ENCODE results near the gene TAF1C. TPM values are rescaled to one million over a fixed set of nuclear protein-coding genes. Genes with fewer than 3 reads are reported as not detected.
A peak's percentile ranks its signal among the peaks of the same experiment; 100 is the strongest.

The TAF1C gene
- total RNA-seq, 1 experiment from 2014 or later, result 19.2 TPM

DNA sequence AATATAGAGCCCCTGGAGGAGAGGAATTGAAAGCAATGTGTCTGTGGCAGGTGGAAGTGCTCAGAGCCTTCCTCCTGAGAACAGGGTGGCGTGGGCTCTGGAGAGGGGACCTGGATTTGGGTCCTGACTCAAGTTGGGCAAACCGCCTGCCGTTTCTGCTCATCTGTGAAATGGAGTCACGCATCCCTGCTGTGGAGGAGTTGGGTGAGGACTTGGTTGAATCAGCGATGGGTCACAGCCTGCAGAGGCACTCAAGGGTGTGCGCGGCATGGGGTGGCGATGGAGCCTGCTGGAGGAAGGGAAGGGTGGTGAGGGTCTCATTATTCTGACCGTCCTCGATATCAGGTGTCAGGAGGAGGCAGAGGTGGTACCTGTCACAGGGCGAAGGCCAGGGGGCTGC, 7.2 kb upstream of the TAF1C start:
- DNase-seq (ENCODE audit: low read depth), result no peak
- in situ Hi-C loops (cut with HindIII; ENCODE audit: low pct_unique_long_range_greater_than_20kb, low sequenced_read_pairs), result no loop called here

DNA sequence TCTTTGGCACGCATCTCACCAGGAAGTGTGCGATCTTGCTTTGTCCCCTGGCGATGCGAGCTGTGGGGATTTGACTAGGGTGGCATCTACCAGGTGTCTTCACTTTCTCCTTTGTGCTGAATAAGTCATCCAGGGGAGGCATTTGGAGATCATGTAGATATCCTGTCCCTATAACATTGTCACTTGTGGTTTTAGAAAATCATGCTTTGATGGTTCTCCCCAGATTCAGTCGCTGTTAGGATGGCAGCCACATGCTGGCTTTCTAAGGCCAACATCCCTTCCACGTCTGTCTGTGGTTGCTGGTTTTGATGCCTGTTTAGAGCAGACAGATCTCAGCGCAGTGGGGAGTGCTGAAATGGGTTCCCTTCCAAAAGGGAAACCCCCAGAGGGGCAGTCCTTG, 6.6 kb upstream of the TAF1C start:
- no peak for DNase-seq (ENCODE audit: low read depth)
- in situ Hi-C loops (cut with HindIII; ENCODE audit: low pct_unique_long_range_greater_than_20kb, low sequenced_read_pairs), result no loop called here

DNA sequence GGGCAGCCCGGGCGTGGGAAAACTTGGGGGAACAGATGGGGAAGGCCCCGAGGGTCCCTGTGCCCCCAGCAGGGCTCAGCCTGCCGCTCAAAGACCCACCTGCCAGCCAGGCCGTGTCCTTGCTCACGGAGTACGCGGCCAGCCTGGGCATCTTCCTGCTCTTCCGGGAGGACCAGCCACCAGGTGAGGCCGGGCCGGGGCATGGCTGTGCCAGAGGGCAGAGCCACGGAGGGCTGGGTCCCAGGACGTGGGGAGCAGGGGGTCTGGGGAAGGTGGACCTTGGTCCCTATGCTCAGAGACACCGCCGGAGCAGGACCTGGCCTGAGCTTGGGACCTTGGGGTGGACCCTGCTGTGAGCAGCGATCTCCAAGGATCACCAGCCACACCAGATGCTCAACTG, 4.6 kb upstream of the TAF1C start:
- no peak for DNase-seq (ENCODE audit: low read depth)
- in situ Hi-C loops (cut with HindIII; ENCODE audit: low pct_unique_long_range_greater_than_20kb, low sequenced_read_pairs), result no loop called here

DNA sequence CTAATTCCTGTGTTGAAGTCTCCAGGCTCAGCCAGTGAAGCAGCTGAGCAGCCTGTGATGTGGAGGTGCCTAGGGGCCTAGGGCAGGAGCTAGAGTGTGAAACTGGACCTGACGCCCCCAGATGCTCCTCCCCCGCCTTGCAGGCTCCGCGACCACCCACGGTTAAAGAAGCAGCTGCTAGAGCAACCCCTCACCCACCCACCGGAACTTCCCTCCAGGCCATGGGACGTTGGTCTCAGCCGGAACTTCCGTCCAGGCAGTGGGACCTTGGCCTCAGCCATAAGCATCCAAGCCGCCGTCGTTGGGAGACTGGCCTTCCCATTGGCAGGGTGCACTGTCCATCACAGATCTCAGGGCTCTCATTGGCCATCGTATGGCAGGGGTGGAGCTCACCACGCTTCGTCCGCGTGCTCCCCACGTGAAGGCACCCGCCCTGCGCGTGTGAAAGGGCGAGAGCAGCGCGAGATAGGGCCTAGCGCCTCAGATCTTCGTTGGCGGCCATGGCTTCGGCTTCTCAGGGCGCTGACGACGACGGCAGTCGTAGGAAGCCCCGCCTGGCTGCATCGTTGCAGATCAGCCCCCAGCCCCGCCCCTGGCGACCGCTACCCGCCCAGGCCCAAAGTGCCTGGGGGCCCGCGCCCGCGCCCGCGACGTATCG, 4.0 kb upstream of the TAF1C start, which contains the start of gene ADAD2:
Gene ADAD2, plus strand, starts transcription at position 427 of the 658 bp plus-strand sequence. Its CDS starts 74 bp downstream, at position 501.
- in situ Hi-C loops (cut with HindIII; ENCODE audit: low pct_unique_long_range_greater_than_20kb, low sequenced_read_pairs), result no loop called here
- DNase-seq (ENCODE audit: low read depth), result no peak

DNA sequence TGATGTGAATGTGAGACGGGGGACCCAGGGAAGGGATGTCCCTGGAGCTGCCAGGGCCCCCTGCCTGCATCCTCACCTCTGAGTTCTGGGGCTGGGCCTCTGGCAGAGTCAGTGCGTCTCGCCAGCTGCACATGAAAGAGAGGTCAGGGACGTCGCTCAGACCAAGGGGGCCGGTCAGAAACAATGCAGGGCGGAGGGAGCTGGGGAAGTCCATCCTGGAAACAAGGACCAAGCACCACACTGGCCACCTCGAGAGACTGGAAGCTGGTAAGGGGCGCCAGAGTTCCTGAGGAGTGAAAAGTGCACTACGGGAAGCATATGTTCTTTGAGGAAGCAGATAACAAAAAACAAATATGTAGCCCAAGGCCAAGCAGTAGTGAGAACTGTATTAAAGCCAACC, 2.1 kb downstream of the TAF1C start:
- no peak for DNase-seq (ENCODE audit: low read depth)
- in situ Hi-C loops (cut with HindIII; ENCODE audit: low pct_unique_long_range_greater_than_20kb, low sequenced_read_pairs), result no loop called here

DNA sequence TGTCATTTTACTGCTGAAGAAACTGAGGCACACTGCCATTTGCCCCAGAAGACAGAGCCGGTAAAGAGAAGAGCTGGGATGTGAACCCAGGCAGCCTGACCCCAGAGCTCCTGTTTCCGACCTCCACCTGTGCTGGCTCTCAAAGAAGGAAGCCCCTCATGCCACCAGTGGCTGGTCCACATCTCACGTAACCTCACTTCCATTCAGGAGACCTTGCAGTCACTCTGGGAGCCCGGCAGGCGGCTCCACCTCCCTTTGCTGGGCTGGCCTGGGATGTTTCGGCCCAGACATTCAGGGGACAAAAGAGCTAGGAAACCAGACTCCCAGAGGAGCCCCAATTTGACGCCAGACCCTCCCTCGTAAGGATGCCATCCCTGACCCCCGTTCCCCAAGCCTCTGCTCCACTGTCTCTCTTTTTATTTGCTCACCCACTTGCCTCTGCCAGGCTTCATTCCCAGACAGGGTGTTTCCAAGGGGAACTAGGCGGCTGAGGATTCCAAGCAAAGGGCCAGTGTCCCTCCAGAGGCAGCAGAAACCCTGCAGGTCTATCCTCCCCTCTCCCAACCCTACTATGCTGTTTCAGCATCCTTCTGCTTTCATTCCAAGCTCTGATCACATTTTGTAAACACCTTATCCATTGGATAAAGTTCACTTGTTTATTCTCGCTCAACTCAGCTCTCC, 2.8 kb downstream of the TAF1C start:
- no peak for DNase-seq (ENCODE audit: low read depth)
- in situ Hi-C loops (cut with HindIII; ENCODE audit: low pct_unique_long_range_greater_than_20kb, low sequenced_read_pairs), result no loop called here

DNA sequence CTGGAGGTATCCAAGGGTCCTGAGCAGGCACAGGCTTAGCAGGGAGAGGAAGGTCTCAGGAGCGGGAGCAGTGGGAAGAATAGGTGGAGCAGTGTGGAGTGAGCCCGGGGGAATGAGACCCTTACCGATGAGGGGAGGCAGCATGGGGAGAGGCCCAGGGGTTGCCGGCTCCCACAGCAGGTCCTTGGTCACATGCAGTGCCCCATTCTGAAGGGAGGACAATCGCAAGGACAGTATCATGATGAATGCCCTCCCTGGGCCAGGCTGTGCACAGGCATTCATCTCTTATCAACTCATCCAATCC, 3.3 kb downstream of the TAF1C start:
- no peak for DNase-seq (ENCODE audit: low read depth)
- in situ Hi-C loops (cut with HindIII; ENCODE audit: low pct_unique_long_range_greater_than_20kb, low sequenced_read_pairs), result no loop called here

DNA sequence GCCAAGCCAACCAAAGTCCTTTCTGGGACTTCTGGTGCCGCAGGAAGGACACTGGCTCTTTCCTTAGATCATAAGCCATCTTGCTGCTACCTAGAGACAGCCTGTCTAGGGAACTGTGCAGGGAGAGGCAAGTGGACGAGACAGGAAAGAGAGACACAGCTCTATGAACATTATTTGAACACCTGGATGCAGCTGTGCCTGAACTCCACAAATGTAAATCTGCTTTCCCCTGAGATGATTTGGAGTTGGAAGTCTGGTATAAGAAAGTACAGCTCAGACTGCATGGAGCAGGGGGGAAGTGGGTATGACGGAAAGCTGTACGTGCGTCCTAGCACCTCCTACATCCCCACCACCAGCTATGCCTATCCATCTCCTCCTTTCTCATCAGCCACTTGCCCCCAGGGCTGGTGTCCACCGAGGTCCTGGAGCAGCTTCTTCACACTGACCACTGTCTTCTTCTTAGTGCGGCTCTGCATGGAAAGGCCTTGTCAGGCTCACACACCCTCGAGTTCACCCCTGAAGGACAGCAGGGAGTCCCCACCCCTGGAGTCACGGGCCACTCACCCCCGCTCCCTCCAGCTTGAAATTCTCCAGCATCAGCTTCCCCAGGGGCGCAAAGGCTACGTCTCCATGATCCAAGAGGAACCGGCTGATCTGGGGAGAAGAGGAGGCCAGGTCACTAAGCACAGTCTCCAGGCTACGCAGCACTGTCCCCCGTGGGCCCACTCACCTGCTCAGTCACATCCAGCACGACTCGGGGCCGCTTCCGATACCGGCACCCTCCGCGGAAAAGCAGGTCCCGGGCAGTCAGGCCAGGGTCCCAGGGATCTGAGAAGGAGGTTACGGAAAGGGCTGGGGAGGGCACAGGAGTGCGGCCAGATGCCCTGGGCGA, 3.9 kb downstream of the TAF1C start:
- no peak for DNase-seq (ENCODE audit: low read depth)
- in situ Hi-C loops (cut with HindIII; ENCODE audit: low pct_unique_long_range_greater_than_20kb, low sequenced_read_pairs), result no loop called here

DNA sequence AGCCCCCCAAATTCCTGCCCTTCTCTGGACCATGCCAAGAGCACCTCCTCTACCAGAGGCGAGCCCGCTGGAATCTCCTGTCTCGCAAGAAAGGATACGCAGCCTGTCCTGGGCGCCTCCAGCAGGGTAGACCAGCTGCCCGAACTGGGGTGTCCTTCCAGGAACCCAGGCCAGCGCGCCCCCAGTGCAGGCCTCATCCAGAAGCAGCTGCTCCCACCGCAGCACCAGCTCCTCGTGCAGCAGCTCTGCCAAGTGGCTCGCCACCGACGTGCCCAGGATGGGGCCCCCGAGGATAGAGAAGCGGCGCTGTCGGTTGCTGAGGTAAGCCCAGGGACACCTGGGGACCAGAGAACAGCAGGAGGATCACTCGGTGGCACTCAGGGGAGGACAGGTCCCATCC, 4.8 kb downstream of the TAF1C start:
- DNase-seq (ENCODE audit: low read depth), result no peak
- in situ Hi-C loops (cut with HindIII; ENCODE audit: low pct_unique_long_range_greater_than_20kb, low sequenced_read_pairs), result no loop called here

DNA sequence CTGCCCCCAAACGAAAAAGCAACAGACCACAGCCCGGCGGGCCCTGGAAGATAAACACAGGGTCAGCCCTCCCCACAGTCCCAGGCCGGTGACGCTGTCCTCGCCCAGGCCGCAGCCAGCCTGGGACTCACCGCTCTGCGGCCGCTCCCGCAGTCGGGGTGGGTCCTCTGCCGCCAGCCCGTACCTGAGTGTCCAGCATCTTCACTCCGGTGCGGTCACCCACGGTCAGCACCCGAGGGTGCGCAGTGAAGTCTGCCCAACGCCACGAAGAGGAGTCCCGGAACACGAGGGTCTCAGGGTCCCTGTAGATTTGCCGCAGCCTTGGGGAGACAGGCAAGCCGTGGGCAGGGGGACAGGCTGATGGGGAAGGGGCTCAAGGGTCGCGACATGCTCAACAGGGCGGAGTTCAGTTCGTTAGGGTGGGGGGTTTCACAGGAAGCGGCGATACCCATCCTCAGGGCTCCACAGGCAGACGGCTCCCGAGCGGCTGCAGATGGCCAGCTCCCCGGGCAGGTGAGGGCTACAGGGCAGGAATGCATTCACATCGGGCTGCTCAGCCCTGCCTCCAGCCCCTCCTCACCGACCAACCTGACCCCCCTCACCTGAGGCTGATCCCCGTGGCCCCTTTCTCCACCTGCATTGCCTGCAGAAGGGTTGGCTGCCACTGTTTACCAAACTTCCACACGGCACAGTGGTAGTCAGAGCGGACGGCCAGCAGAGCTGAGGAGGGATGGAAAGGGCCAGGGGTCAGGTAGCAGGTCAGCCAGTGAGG, 5.5 kb downstream of the TAF1C start:
- no peak for DNase-seq (ENCODE audit: low read depth)
- in situ Hi-C loops (cut with HindIII; ENCODE audit: low pct_unique_long_range_greater_than_20kb, low sequenced_read_pairs), result no loop called here

DNA sequence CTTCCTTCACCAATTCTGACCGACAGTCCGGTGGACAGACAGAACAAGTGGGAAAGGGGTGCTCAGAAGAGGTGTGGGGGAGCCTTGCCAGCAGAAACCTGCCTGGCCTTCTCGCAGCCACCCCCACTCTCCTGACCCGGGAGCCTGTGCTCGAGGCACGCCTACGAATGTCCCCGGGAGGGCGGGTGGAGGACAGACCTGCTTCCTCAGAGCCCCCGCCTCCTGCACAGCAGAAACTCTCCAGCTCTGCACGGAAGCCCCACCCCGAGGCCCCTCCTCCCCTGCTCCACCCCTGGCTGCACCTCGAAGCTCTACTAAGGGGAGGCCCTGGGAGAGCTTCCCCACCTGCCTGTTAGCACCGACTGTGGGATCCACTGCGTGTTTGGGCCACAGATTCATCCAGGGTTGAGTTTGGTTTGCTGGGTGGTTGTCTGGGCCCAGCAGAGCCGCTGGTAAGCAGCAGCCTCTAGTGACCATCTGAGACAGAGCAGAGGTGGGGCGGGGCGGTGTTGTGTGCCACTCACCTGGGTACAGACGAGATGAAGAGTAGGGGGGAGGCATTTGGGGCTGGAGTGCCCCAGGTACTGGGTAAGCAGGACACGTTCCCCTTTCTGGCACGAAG, 6.2 kb downstream of the TAF1C start:
- no peak for DNase-seq (ENCODE audit: low read depth)
- in situ Hi-C loops (cut with HindIII; ENCODE audit: low pct_unique_long_range_greater_than_20kb, low sequenced_read_pairs), result no loop called here

DNA sequence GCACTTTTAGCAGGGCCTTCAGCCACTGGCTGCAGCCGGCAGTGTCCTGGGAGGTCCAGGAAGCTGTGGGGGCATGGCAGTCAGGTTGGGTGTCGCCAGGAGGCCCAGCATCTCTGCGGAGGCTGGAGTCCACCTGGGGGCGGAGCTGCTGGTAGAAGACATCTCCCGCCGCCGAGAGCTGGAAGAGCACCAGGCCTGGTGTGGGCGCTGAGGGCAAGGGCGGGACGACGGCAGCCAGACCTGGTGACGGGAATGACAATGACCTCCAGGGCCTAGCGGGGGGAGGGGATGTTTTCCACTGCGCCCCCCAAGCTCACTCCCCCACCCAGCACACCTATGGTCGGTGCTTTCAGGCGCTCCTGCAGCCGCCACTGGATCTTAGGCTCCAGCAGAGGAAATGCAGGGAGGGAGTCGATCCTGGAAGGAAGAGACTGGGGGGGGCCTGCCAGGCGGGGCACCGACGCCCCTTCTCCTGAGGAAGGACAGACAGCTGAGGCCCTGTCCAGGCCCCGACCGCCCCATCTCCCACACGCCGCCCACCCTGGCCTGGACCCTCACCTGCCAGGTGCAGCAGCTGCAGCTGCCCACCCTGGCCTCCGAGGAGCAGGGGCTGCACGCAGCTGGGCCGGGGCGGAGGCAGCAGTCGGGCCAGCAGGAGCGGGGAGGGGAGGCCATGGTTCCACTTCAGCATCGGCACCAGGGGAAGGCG, 7.1 kb downstream of the TAF1C start:
- in situ Hi-C loops (cut with HindIII; ENCODE audit: low pct_unique_long_range_greater_than_20kb, low sequenced_read_pairs), result no loop called here

DNA sequence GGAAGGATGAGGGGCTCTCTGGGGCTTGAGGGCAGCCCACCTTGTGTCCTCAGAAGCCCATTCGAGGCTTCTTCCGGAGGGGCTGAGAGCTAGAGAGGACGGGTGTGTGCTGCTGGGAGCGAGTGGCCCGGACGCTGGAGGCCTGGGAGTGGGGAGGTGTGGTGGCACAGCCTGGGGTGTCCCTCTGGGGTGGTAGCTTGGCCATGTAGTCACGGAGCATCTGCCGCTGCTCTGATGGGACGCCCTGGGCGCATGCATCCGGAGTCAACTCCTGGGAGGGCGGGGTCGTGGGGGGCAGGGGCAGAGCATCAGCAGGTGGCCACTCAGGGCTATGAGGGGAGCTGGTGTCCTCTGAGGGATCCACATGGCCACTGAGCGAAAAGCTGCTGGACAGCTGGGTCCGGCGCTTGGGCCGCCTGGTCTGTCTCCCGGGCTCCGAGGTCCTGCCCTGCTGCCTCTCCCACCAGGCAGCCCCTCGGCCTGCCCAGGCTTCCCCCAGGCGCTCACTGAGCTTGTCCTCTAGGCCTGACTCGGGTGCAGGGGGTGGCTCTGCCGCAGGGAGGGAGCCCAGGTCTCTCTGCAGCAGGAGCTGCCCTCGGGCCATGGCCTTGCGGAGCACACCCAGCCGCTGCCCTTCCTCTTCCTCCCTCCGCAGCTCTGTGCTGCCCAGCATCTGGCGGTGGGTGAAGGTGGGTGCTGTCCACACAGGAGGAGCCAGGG, 7.8 kb downstream of the TAF1C start:
- in situ Hi-C loops (cut with HindIII; ENCODE audit: low pct_unique_long_range_greater_than_20kb, low sequenced_read_pairs), result no loop called here
- DNase-seq (ENCODE audit: low read depth), result no peak

More for the DNA sequence above, 7.1 kb downstream of the TAF1C start:
- no peak for DNase-seq (ENCODE audit: low read depth)

DNA sequence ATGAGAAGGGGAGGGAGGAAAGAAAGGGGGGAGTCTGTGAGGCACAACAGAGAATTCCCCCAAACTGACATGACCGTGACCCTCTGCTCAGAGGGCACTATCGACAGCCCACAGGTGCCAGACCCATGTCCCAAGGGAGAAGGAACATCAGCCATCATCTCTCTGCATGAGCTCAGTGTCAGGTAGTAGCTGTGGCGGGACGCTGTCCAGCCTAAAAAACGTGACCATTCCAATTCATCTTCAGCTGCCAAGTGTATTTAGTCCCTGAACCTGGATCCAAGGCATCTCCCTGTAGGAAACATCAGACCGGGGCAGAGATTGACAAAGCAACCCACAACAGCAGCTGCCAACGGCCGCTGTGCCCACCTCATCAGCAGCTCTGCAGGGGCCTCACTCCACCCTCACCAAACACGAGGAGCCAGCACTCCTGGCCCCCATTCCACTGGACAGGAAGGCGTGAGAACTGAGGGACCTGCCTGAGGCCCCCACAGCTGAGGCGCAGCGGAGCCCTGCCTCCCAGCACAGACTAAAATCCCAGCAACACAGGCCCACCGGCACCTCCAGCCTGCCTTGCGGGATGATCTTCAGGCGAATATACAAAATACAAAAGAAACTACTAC, 8.6 kb downstream of the TAF1C start:
- DNase-seq (ENCODE audit: low read depth), result no peak
- in situ Hi-C loops (cut with HindIII; ENCODE audit: low pct_unique_long_range_greater_than_20kb, low sequenced_read_pairs), result no loop called here

DNA sequence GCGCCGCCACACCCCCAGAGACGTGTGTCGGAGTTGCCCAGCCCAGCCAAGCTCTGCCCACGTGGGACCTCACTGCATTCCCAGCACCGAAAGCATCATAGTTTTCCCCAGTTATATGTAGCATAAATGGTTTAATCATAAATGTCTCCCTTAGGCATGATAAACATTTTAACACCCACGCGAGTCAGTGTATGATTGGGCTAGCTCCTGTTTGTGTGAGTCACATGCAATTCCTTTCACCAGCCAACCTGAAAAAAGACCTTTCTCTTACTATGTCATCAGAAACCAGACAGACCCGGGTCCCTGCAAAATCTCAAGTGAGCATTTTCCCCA, 9.2 kb downstream of the TAF1C start:
- in situ Hi-C loops (cut with HindIII; ENCODE audit: low pct_unique_long_range_greater_than_20kb, low sequenced_read_pairs), result no loop called here
- DNase-seq (ENCODE audit: low read depth), result peak; percentile 66

DNA sequence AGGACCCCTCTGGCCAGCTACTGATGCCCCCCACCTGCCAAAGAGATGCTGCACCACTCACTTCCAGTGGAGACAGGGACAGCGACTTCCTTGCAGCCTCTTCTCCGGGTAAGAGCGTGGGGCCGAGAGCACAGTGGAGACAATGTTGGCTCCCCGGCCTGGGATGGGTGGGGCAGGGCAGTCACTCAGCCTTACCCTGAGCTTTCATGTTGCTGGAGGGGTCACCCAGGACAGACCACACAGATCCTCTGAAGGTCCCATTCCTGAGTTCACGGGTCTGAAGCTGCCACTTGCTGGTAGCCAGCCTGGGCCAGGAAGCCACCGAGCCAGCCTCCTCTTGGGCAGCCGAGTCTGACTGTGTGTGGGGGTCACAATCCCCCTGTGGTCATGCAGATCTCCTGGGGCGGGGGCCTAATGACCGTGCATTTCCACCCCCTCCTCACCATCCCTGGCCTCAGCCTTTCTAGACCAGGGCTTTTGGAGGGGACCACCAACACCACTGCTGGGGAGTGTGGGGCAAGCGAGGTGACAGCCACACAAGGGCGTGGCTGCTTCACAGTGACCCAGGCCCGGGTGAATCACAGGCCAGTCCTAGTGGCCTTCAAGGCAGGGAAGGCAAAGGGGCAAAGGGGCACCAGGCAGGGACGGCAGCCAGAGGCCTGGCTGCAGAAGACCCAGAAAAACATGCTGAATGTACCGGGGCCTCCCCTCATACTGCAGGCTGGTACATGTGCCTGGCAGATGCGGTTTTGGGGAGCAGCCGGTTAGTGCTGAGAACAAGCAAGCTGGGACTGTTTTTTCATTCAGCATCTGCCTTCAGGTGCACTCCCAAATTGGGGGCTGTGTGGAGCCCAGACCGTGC, 10.4 kb downstream of the TAF1C start:
- no peak for DNase-seq (ENCODE audit: low read depth)
- in situ Hi-C loops (cut with HindIII; ENCODE audit: low pct_unique_long_range_greater_than_20kb, low sequenced_read_pairs), result no loop called here

Data from Caki2 (cell line).